ENCODE measurements around the gene FCN1. TPM values are rescaled to one million over a fixed set of nuclear protein-coding genes. Genes with fewer than 3 reads are reported as not detected.

Gene FCN1
- total RNA-seq, 2 donors from 2014 or later = 0.79 to 4.6 TPM

- intact Hi-C loops (cut with DNase I) = no loop called here
- DNase-seq = no peak
- H3K36me3 ChIP-seq = no peaks in the 10 kb centered on the region
- no peaks in the 10 kb centered on the region for H3K9me3 ChIP-seq
- no peak overlapping the region for H3K27ac ChIP-seq
- no peaks in the 10 kb centered on the region for H3K4me1 ChIP-seq
- H3K9ac ChIP-seq (ENCODE audit: low read depth in 2 of 2, low read length in 2 of 2) = no peak overlapping the region
- TF ChIP-seq, protein P1, sequence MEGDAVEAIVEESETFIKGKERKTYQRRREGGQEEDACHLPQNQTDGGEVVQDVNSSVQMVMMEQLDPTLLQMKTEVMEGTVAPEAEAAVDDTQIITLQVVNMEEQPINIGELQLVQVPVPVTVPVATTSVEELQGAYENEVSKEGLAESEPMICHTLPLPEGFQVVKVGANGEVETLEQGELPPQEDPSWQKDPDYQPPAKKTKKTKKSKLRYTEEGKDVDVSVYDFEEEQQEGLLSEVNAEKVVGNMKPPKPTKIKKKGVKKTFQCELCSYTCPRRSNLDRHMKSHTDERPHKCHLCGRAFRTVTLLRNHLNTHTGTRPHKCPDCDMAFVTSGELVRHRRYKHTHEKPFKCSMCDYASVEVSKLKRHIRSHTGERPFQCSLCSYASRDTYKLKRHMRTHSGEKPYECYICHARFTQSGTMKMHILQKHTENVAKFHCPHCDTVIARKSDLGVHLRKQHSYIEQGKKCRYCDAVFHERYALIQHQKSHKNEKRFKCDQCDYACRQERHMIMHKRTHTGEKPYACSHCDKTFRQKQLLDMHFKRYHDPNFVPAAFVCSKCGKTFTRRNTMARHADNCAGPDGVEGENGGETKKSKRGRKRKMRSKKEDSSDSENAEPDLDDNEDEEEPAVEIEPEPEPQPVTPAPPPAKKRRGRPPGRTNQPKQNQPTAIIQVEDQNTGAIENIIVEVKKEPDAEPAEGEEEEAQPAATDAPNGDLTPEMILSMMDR (IDR thresholded peaks at IDR 0.05) = no peak
- no peaks in the 10 kb centered on the region for H3K27me3 ChIP-seq
- H3K4me3 ChIP-seq = no peak overlapping the region
Measured at GRCh38 chr9:134955801-134956200, 38.1 kb upstream of the FCN1 start.

DNA sequence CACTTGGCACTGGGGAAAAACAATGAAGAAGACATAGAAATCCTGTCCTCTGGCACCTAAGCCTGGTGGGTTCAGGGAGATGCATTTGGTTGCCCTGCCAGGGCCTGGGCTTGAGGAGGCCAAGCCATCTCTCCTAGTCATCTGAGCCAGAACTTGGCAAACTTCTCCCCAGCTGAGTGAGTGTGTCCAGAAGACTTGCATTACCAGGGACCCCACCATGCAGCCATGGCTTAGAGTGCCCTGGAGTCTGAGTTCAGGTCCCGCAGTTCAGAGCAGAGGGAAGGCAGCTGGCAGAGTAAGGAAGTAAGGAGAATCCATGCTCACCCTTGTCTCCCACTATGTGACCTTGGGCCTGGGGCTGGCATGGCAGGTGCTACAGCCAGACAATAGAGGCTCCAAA lies 37.4 kb upstream of the FCN1 start:
- Histone ChIP-seq H3K9me3 (no peaks in the 10 kb centered on the region), H3K4me3 (no peak overlapping the region), H3K9ac (ENCODE audit: low read depth in 2 of 2, low read length in 2 of 2) (no peak overlapping the region), H3K27me3 (no peaks in the 10 kb centered on the region), H3K4me1 (no peaks in the 10 kb centered on the region), H3K27ac (no peak overlapping the region), H3K36me3 (no peaks in the 10 kb centered on the region)
- TF ChIP-seq, protein P1 (IDR thresholded peaks at IDR 0.05) = no peak
- intact Hi-C loops (cut with DNase I) = no loop called here
- no peak for DNase-seq

- Histone ChIP-seq H3K27ac (no peak overlapping the region), H3K9ac (ENCODE audit: low read depth in 2 of 2, low read length in 2 of 2) (no peak overlapping the region), H3K36me3 (no peaks in the 10 kb centered on the region), H3K4me3 (no peak overlapping the region), H3K4me1 (no peaks in the 10 kb centered on the region), H3K9me3 (no peaks in the 10 kb centered on the region), H3K27me3 (no peaks in the 10 kb centered on the region)
- no peak for DNase-seq
- intact Hi-C loops (cut with DNase I) = no loop called here
- TF ChIP-seq, protein P1 (IDR thresholded peaks at IDR 0.05) = no peak
Measured at GRCh38 chr9:134951994-134952393, 34.3 kb upstream of the FCN1 start.

GRCh38 chr9:134951461-134951860 lies 33.7 kb upstream of the FCN1 start:
- intact Hi-C loops (cut with DNase I) = no loop called here
- Histone ChIP-seq H3K9ac (ENCODE audit: low read depth in 2 of 2, low read length in 2 of 2) (no peak overlapping the region), H3K4me1 (no peaks in the 10 kb centered on the region), H3K9me3 (no peaks in the 10 kb centered on the region), H3K36me3 (no peaks in the 10 kb centered on the region), H3K27ac (no peak overlapping the region), H3K27me3 (no peaks in the 10 kb centered on the region), H3K4me3 (no peak overlapping the region)
- DNase-seq = no peak
- TF ChIP-seq, protein P1 (IDR thresholded peaks at IDR 0.05) = no peak

DNA sequence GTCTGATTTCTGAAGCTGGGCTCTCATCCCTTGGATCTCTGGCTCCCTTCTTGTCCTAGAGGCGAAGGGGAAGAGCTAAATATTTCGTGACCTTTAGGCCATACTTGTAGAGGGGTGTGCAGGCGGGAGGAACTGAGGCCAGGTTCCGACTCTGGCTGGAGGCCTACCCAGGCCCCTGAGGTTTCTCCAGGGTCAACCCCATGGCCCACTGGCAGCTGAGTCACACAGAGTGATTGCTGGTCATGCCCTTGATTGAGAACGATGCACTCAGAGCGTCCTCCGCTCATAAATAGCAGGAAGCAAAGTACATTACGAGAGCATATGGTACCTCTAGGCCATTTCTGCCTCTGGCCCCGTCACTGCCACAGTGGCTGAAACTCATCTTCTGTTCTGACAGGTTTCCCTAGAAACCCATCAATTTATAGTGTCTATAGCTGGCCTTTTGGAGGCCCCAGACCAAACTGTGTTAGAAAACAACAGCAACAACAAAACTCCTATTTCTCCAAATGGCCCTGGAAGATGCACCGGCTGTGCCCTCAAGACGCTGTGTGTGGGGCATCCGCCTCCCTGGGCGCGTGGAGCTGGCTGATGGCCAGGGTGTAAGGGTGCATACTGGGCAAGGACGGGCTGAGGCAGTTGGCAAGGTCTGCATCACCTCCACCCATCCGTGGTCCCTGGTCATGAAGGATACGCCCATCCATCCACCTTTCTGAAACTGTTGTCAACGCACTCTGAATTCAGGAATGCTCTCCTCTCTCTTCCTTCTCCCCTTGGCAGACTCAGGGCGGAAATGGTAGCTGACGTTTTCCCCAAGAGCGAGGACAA lies 32.9 kb upstream of the FCN1 start:
- intact Hi-C loops (cut with DNase I) = no loop called here
- H3K9ac ChIP-seq (ENCODE audit: low read depth in 2 of 2, low read length in 2 of 2) = no peak overlapping the region
- TF ChIP-seq, protein P1 (IDR thresholded peaks at IDR 0.05) = no peak
- H3K4me3 ChIP-seq = no peak overlapping the region
- H3K27me3 ChIP-seq = no peaks in the 10 kb centered on the region
- no peaks in the 10 kb centered on the region for H3K36me3 ChIP-seq
- H3K9me3 ChIP-seq = no peaks in the 10 kb centered on the region
- no peak overlapping the region for H3K27ac ChIP-seq
- no peak for DNase-seq
- no peaks in the 10 kb centered on the region for H3K4me1 ChIP-seq
